H1 (cell line): Measurements from ENCODE around the gene PCDHA1. TPM values are rescaled to one million over a fixed set of nuclear protein-coding genes. Genes with fewer than 3 reads are reported as not detected.
A peak's percentile ranks its signal among the peaks of the same experiment; 100 is the strongest.

Experiments used
- BACH1 ChIP-seq: IDR thresholded peaks from 2 replicates; pipeline ENCODE4 v1.6.1; 2012; ENCODE audit warnings: low read length, improper control_type of control experiment
- CBX8 ChIP-seq: fragments of 300-800, 300-1000 bp; sonication (generic); IDR thresholded peaks from 2 replicates; pipeline ENCODE4 v1.7.1; 2016; ENCODE audit warnings: low read depth, low read length, borderline replicate concordance
- CHD7 ChIP-seq: fragments of 300-600 bp; sonication (generic); IDR thresholded peaks from 2 replicates; pipeline ENCODE4 v1.7.1; 2012; ENCODE audit warnings: low read length, moderate library complexity, mild to moderate bottlenecking, inconsistent platforms; ENCODE audit not compliant: insufficient replicate concordance
- EP300 ChIP-seq, 2 experiments: IDR thresholded peaks; 1 replicate in 1 of 2; 2 replicates in 1 of 2; pipeline ENCODE4 v1.6.1; 2011 to 2012; ENCODE audit warnings: low read depth in 2 of 2, low read length in 2 of 2, mild to moderate bottlenecking in 2 of 2, borderline replicate concordance in 1 of 2, inconsistent platforms in 1 of 2, moderate library complexity in 1 of 2
- GTF2F1 ChIP-seq: IDR thresholded peaks from 2 replicates; pipeline ENCODE4 v1.6.1; 2012; ENCODE audit warnings: low read depth, low read length, improper control_type of control experiment, borderline replicate concordance
- HDAC6 ChIP-seq: IDR thresholded peaks from one replicate; pipeline ENCODE4 v1.7.1; 2012; ENCODE audit warnings: low read depth, mild to moderate bottlenecking, inconsistent platforms, low read length, moderate library complexity
- JUN ChIP-seq: IDR thresholded peaks from 2 replicates; pipeline ENCODE4 v1.6.1; 2011; ENCODE audit warnings: low read depth, mild to moderate bottlenecking, improper control_type of control experiment, low read length
- RAD21 ChIP-seq, 2 experiments: IDR thresholded peaks in 1 of 2; conservative IDR thresholded peaks in 1 of 2; 2 replicates each; pipeline ENCODE4 v1.6.1; 2011; ENCODE audit warnings: low read depth in 2 of 2, low read length in 2 of 2, improper control_type of control experiment in 1 of 2, inconsistent platforms in 1 of 2, mild to moderate bottlenecking in 1 of 2, moderate library complexity in 1 of 2
- polyA plus RNA-seq, 7 experiments: library from polyadenylated mRNA; depleted of rRNA in 3 of 7; stranded (reverse) in 5 of 7; unstranded in 2 of 7; fragments of >200 nt in 5 of 7; fragments of 200-250 nt in 2 of 7; gene quantifications; 1 replicate in 5 of 7; 2 replicates in 1 of 7; 4 replicates in 1 of 7; pipeline versions ENCODE4 v1.2.1 to v1.2.3, GENCODE V29; 2011 to 2013; ENCODE audit warnings: missing spikeins in 2 of 7, mixed read lengths in 2 of 7
- total RNA-seq: library from RNA; stranded (reverse); fragmentation: NEBNext Ultra II Directional; extraction: Animal tissue kit (Norgen Biotek cat#: 25700); gene quantifications from 2 replicates; pipeline ENCODE4 v1.2.1, GENCODE V29; 2021

PCDHA1 gene
- total and polyA plus RNA-seq, 2 of the 8 experiments (the other 6 are each of a cell fraction or from before 2014, with no cell fraction given) = 0.23 to 0.50 TPM

- TF ChIP-seq CHD7 (no peak), CBX8 (no peak), JUN (no peak), GTF2F1 (no peak), BACH1 (no peak), HDAC6 (no peak), EP300 (IDR thresholded peaks at IDR 0.05; ENCODE audit: borderline replicate concordance in 1 of 2, low read depth in 2 of 2, low read length in 2 of 2) (no peak), RAD21 (IDR thresholded peaks at IDR 0.05 in 1 of 2, conservative IDR thresholded peaks at IDR 0.05 in 1 of 2; ENCODE audit: low read depth in 2 of 2, low read length in 2 of 2) (peak; percentile 69 to 73)
Observed at GRCh38 chr5:140875085-140876065, 89.4 kb downstream of the PCDHA1 start, which contains the start of gene PCDHA12 (continued).
